CD14-positive monocyte (primary cell): Measurements from ENCODE around the gene LENG9. TPM values are rescaled to one million over a fixed set of nuclear protein-coding genes. Genes with fewer than 3 reads are reported as not detected.
"Not testable (repeated sequence)": the region's sequence is repeated elsewhere in the genome, so short reads cannot be mapped to it uniquely, and the experiment has no call there.

Experiments
- DNase-seq, 3 donors: peaks; one replicate each; pipeline ENCODE4 v3.0.0-alpha.2; 2011 to 2022
- H2AFZ ChIP-seq: 2 replicates; pipeline ENCODE4 v1.6.0; 2012; ENCODE audit warnings: mild to moderate bottlenecking, low read depth, low read length, inconsistent platforms; ENCODE audit not compliant: insufficient read depth, poor library complexity, severe bottlenecking
- H3K27ac ChIP-seq, 2 donors: 1 replicate in 1 of 2; 2 replicates in 1 of 2; pipeline ENCODE4 v1.5.1; 2012 to 2013; ENCODE audit warnings: low read length in 2 of 2, control low read depth in 1 of 2, inconsistent platforms in 1 of 2, low read depth in 1 of 2, mild to moderate bottlenecking in 1 of 2
- H3K27me3 ChIP-seq, 2 donors: one replicate each; pipeline versions ENCODE4 v1.6.0 to v1.6.1; 2011 to 2013; ENCODE audit warnings: low read length in 2 of 2; ENCODE audit not compliant: control insufficient read depth in 2 of 2, insufficient read depth in 2 of 2
- H3K36me3 ChIP-seq, 2 donors: replicated peaks in 1 of 2; 1 replicate in 1 of 2; 2 replicates in 1 of 2; pipeline versions ENCODE4 v1.5.1 to v1.6.1; 2012 to 2013; ENCODE audit warnings: low read length in 2 of 2, control low read depth in 1 of 2, inconsistent platforms in 1 of 2, mild to moderate bottlenecking in 1 of 2; ENCODE audit not compliant: insufficient read depth in 2 of 2, control insufficient read depth in 1 of 2
- H3K4me1 ChIP-seq, 2 donors: 1 replicate in 1 of 2; 2 replicates in 1 of 2; pipeline versions ENCODE4 v1.5.1 to v1.6.1; 2012 to 2013; ENCODE audit warnings: low read length in 2 of 2, control low read depth in 1 of 2, inconsistent platforms in 1 of 2, mild to moderate bottlenecking in 1 of 2, moderate library complexity in 1 of 2; ENCODE audit not compliant: insufficient read depth in 2 of 2, control insufficient read depth in 1 of 2
- H3K4me2 ChIP-seq: replicated peaks from 2 replicates; pipeline ENCODE3; 2012; ENCODE audit warnings: low read length, moderate library complexity, mild to moderate bottlenecking; ENCODE audit not compliant: poor library complexity, severe bottlenecking; ENCODE audit errors: extremely low read depth
- H3K4me3 ChIP-seq, 3 experiments: fragments of 200-600 bp in 1 of 3; sonication (generic) in 1 of 3; replicated peaks in 1 of 3; 1 replicate in 2 of 3; 2 replicates in 1 of 3; pipeline ENCODE4 v1.5.1; 2011 to 2013; ENCODE audit warnings: low read length in 3 of 3, mild to moderate bottlenecking in 3 of 3, control low read depth in 2 of 3, low read depth in 2 of 3, inconsistent platforms in 1 of 3, moderate library complexity in 1 of 3
- H3K79me2 ChIP-seq: 2 replicates; pipeline ENCODE4 v1.6.0; 2012; ENCODE audit warnings: mild to moderate bottlenecking, control low read depth, inconsistent platforms, low read length, moderate library complexity; ENCODE audit not compliant: insufficient read depth
- H3K9ac ChIP-seq: 2 replicates; pipeline ENCODE4 v1.6.0; 2017; ENCODE audit warnings: low read length, mild to moderate bottlenecking; ENCODE audit not compliant: insufficient read depth, poor library complexity, severe bottlenecking
- H3K9me3 ChIP-seq, 2 donors: replicated peaks in 1 of 2; 1 replicate in 1 of 2; 2 replicates in 1 of 2; pipeline versions ENCODE4 v1.5.1 to v1.6.1; 2012 to 2013; ENCODE audit warnings: low read length in 2 of 2, control low read depth in 1 of 2; ENCODE audit not compliant: control insufficient read depth in 1 of 2, insufficient read depth in 1 of 2
- H4K20me1 ChIP-seq: 2 replicates; pipeline ENCODE4 v1.6.0; 2012; ENCODE audit warnings: mild to moderate bottlenecking, low read length, control low read depth, moderate library complexity; ENCODE audit not compliant: insufficient read depth
- H3K27ac Mint-ChIP-seq, 7 donors: one replicate each; pipeline ENCODE4 v1.8.0; 2020; ENCODE audit warnings: mild to moderate bottlenecking in 7 of 7, mixed read lengths in 7 of 7, moderate library complexity in 6 of 7, inconsistent platforms in 2 of 7
- H3K27me3 Mint-ChIP-seq, 3 donors: one replicate each; pipeline ENCODE4 v1.8.0; 2021 to 2022; ENCODE audit warnings: low read depth in 3 of 3, mild to moderate bottlenecking in 3 of 3, mixed read lengths in 3 of 3, moderate library complexity in 3 of 3, inconsistent platforms in 1 of 3
- H3K36me3 Mint-ChIP-seq, 2 donors: one replicate each; pipeline ENCODE4 v1.8.0; 2020; ENCODE audit warnings: mixed read lengths in 2 of 2, inconsistent platforms in 1 of 2, mild to moderate bottlenecking in 1 of 2
- H3K4me1 Mint-ChIP-seq: one replicate; pipeline ENCODE4 v1.8.0; 2020; ENCODE audit warnings: mild to moderate bottlenecking, mixed read lengths
- H3K4me3 Mint-ChIP-seq, 2 donors: one replicate each; pipeline ENCODE4 v1.8.0; 2020; ENCODE audit warnings: mild to moderate bottlenecking in 2 of 2, mixed read lengths in 2 of 2, moderate library complexity in 1 of 2
- H3K9me3 Mint-ChIP-seq, 7 donors: one replicate each; pipeline ENCODE4 v1.8.0; 2020 to 2022; ENCODE audit warnings: mixed read lengths in 7 of 7, mild to moderate bottlenecking in 6 of 7, moderate library complexity in 6 of 7, inconsistent platforms in 2 of 7
- WGBS: methylation state at CpG from one replicate; pipeline ENCODE4 v1.1.5; 2013; ENCODE audit warnings: missing lambda C conversion rate; ENCODE audit not compliant: insufficient coverage; 5-methylcytosine and 5-hydroxymethylcytosine counted together
- intact Hi-C, 2 donors: fragments of 100-400 bp; cut with micrococcal nuclease; formaldehyde crosslinking; loops; one replicate each; pipeline versions ENCODE4 v1.15.0 to v1.15.1; 2023
- polyA minus RNA-seq: library from RNA; depleted of rRNA, polyadenylated mRNA; stranded (reverse); fragments of >200 nt; gene quantifications from 2 replicates; pipeline ENCODE4 v1.2.3, GENCODE V29; 2012
- polyA plus RNA-seq, 3 donors: library from polyadenylated mRNA; depleted of rRNA in 1 of 3; unstranded in 2 of 3; stranded (reverse) in 1 of 3; fragments of 300-500 nt in 2 of 3; fragments of >200 nt in 1 of 3; fragmentation: Illumina TruSeq in 2 of 3; gene quantifications; 1 replicate in 2 of 3; 2 replicates in 1 of 3; pipeline ENCODE4 v1.2.3, GENCODE V29; 2012 to 2021
- total RNA-seq, 12 experiments: library from RNA in 1 of 12; stranded (reverse) in 1 of 12; fragments of 120-200 nt in 1 of 12; gene quantifications; one replicate each; pipeline ENCODE4 v1.2.4 and lab custom pipeline; 2013 to 2026; ENCODE audit warnings: mixed read lengths in 6 of 12, inconsistent platforms in 1 of 12
- TF ChIP-seq, protein P1 (sequence below): fragments of 200-600 bp; IDR thresholded peaks from one replicate; pipeline ENCODE4 v1.8.0; 2022; ENCODE audit warnings: antibody characterized with exemption, mild to moderate bottlenecking

The LENG9 gene
- total RNA-seq (2013): 7.5 TPM
- polyA plus RNA-seq (1 to 10 TPM in 1 of 3 donors, under 1 TPM in 1, not detected in 1; 0.15 to 2.0 TPM), polyA minus RNA-seq (14.1 and 25.1 TPM in 2 replicates), total RNA-seq (lab: John Stamatoyannopoulos, UW) (1.6 to 5.9 (median 2.4) reads per million in 11 experiments)

DNA sequence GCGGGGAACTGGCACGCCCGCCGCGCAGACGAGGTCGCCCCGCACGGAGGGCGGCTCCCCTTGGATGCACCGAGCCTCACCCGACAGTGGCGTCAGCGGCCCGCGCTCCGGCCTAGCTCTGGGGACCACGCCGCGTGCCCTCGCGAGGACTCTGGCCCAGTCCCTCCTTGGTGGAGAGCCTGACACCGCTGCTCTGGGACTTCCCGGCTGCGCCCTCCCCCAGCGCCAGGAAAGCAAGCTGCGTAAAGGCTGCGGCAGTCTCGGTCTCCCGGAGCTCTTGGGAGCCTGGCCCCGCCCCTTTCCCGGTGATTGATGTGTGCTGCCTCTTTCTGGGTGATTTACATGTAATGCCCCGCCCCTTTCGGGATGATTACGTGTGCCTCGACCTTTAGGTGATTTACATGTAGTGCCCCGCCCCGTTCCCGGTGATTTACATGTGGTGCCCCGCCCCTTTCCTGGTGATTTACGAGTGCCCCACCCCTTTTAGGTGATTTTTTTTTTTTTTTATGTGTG, at the start of gene LENG9:
Gene LENG9, minus strand, starts transcription at position 248 of the 513 bp plus-strand sequence. CDS start 252 bp downstream, outside the sequence.
- Histone ChIP-seq H3K4me3 (peak within 1 kb of the TSS; percentile 47 to 89 (median 66)), H3K27me3 (peaks cover 0 to 25% of the 10 kb centered on the region in 2 donors), H3K4me2 (peak within 1 kb of the TSS; percentile 94), H4K20me1 (peaks cover 43% of the 10 kb centered on the region), H3K9ac (peak within 1 kb of the TSS; percentile 74), H3K36me3 (peaks cover 35 to 36% of the 10 kb centered on the region in 2 donors), H3K27ac (peak within 1 kb of the TSS; percentile 83 to 87), H3K79me2 (peaks cover 19% of the 10 kb centered on the region), H2AFZ (peak within 1 kb of the TSS; percentile 83), H3K4me1 (peaks cover 33 to 42% of the 10 kb centered on the region in 2 donors), H3K9me3 (peaks cover 0 to 3% of the 10 kb centered on the region in 2 donors)
- peak within 1 kb of the TSS; percentile 94 to 98 (median 96) for H3K27ac Mint-ChIP-seq
- H3K27me3 Mint-ChIP-seq: peaks cover 18 to 33% (median 30%) of the 10 kb centered on the region in 3 donors
- intact Hi-C loops: loop anchor here in 1 of 2 donors (2.0 kb wide), 1 partner anchor 15 kb away; the partner anchor contains the start of gene LENG8
- H3K9me3 Mint-ChIP-seq: peaks cover 0 to 16% (median 9%) of the 10 kb centered on the region in 7 donors
- H3K4me1 Mint-ChIP-seq: peaks cover 32% of the 10 kb centered on the region
- DNase-seq: peak; percentile 98 to 99 (median 98)
- WGBS: 0% methylated on average over 34 of the region's 41 CpGs
- peak within 1 kb of the TSS; percentile 85 to 92 for H3K4me3 Mint-ChIP-seq
- TF ChIP-seq, protein P1, sequence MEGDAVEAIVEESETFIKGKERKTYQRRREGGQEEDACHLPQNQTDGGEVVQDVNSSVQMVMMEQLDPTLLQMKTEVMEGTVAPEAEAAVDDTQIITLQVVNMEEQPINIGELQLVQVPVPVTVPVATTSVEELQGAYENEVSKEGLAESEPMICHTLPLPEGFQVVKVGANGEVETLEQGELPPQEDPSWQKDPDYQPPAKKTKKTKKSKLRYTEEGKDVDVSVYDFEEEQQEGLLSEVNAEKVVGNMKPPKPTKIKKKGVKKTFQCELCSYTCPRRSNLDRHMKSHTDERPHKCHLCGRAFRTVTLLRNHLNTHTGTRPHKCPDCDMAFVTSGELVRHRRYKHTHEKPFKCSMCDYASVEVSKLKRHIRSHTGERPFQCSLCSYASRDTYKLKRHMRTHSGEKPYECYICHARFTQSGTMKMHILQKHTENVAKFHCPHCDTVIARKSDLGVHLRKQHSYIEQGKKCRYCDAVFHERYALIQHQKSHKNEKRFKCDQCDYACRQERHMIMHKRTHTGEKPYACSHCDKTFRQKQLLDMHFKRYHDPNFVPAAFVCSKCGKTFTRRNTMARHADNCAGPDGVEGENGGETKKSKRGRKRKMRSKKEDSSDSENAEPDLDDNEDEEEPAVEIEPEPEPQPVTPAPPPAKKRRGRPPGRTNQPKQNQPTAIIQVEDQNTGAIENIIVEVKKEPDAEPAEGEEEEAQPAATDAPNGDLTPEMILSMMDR: no peak
- H3K36me3 Mint-ChIP-seq: peaks cover 25 to 31% of the 10 kb centered on the region in 2 donors

DNA sequence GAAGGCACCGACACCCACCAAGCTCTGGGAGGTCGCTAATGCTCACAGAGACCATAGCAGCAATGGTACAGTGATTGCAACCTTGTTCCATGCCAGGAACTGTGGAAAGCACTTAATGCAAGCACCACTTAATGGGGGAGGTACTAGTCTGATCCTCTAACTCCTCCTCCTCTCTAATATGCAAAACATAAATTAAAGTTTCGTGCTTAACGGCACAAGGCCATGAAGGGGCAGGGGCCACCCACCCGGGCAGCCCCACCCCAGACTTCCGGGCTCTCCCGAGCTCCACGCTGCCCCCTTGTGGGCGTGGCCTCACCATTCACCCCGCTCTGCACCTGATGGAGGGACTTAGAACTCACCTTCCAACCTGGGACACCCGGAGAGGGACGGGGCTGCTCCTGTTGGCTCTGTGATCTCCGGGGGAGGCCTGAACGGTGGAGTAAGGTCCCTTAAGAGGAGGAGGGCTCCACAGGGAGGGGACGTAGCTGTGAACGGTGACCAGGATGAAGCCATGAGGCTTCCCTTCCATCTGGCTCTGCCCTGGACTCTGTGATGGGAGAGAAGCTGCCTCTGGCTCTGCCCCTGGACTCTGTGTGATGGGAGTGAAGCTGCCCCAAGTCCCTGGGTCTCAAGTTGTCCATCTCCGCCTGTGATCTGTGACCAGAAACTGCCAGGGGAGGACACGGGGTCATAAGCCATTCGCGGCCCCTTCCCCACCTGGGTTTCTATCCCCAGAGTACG, 45.8 kb upstream of the LENG9 start:
- H3K4me3 Mint-ChIP-seq, H3K9me3 ChIP-seq, H4K20me1 ChIP-seq, H3K9me3 Mint-ChIP-seq, H3K27ac ChIP-seq, H3K79me2 ChIP-seq, H2AFZ ChIP-seq, H3K36me3 ChIP-seq, H3K9ac ChIP-seq, H3K36me3 Mint-ChIP-seq, H3K27ac Mint-ChIP-seq, DNase-seq, intact Hi-C loops, H3K4me3 ChIP-seq, H3K4me2 ChIP-seq, H3K4me1 ChIP-seq: not testable (repeated sequence)
- no CpG with 5 or more reads among the region's 21 CpGs for WGBS
- Mint-ChIP-seq H3K4me1 (peaks cover 15% of the 10 kb centered on the region), H3K27me3 (peaks cover 44 to 59% (median 57%) of the 10 kb centered on the region in 3 donors)
- H3K27me3 ChIP-seq: peaks cover 14 to 31% of the 10 kb centered on the region in 2 donors

DNA sequence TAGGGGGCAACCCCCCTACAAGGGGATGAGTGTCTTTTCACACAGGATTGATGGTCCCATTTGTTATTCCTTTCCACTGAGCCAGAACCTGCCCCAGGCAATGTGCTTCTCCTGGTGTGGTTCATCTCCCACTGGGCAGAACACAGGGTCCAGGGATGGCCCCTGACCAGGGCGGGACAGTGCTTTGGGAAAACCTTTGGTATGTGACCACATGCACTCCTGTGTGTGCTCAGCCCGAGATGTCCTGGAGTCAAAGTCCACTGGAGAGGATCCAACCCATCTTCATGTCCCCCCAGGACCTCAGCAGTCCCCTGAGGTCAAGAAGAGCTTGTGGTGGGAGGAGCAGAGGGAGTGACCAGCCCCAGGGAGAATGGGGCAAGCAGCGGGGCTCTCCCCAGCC, 44.9 kb upstream of the LENG9 start:
- H4K20me1 ChIP-seq, H2AFZ ChIP-seq, H3K36me3 Mint-ChIP-seq, H3K79me2 ChIP-seq, H3K4me1 ChIP-seq, H3K36me3 ChIP-seq, H3K27ac Mint-ChIP-seq, H3K9ac ChIP-seq, H3K4me3 ChIP-seq, intact Hi-C loops, DNase-seq, H3K9me3 ChIP-seq, H3K27ac ChIP-seq, H3K4me2 ChIP-seq, H3K9me3 Mint-ChIP-seq: not testable (repeated sequence)
- H3K27me3 ChIP-seq: peaks cover 16 to 35% of the 10 kb centered on the region in 2 donors
- H3K4me1 Mint-ChIP-seq: peaks cover 15% of the 10 kb centered on the region
- peaks cover 45 to 60% (median 52%) of the 10 kb centered on the region in 3 donors for H3K27me3 Mint-ChIP-seq
- peak overlapping the region in 1 of 2 donors; percentile 72 for H3K4me3 Mint-ChIP-seq
- no CpG with 5 or more reads among the region's 3 CpGs for WGBS
